Neural progenitor cell (in vitro differentiated cells): ENCODE data around the gene COL15A1. TPM values are rescaled to one million over a fixed set of nuclear protein-coding genes. Genes with fewer than 3 reads are reported as not detected.

Experiments
- DNase-seq: peaks from one replicate; pipeline ENCODE4 v3.0.0-alpha.2; 2016; ENCODE audit warnings: low spot score
- H2AFZ ChIP-seq: fragments of 200-600 bp; sonication (generic); replicated peaks from 2 replicates; pipeline ENCODE4 v1.6.1; 2016; ENCODE audit warnings: antibody characterized with exemption
- H3F3A ChIP-seq: fragments of 200-600 bp; sonication (generic); 2 replicates; pipeline ENCODE4 v1.6.1; 2016; ENCODE audit warnings: antibody characterized with exemption, low read depth
- H3K27ac ChIP-seq: fragments of 200-600 bp; sonication (generic); 2 replicates; pipeline ENCODE4 v1.5.1; 2016; ENCODE audit warnings: mild to moderate bottlenecking
- H3K27me3 ChIP-seq: fragments of 200-600 bp; sonication (generic); 2 replicates; pipeline ENCODE4 v1.6.1; 2016; ENCODE audit warnings: mild to moderate bottlenecking, moderate library complexity
- H3K36me3 ChIP-seq: fragments of 200-600 bp; sonication (generic); 2 replicates; pipeline ENCODE4 v1.5.1; 2016
- H3K4me1 ChIP-seq: fragments of 200-600 bp; sonication (generic); 2 replicates; pipeline ENCODE4 v1.6.1; 2016; ENCODE audit warnings: mixed run types
- H3K4me2 ChIP-seq: fragments of 200-600 bp; sonication (generic); 2 replicates; pipeline ENCODE4 v1.6.1; 2016
- H3K4me3 ChIP-seq: fragments of 200-600 bp; sonication (generic); 2 replicates; pipeline ENCODE4 v1.5.1; 2016
- H3K79me2 ChIP-seq: fragments of 200-600 bp; sonication (generic); 2 replicates; pipeline ENCODE4 v1.6.1; 2016; ENCODE audit warnings: low read depth
- H3K9ac ChIP-seq: fragments of 200-600 bp; sonication (generic); 2 replicates; pipeline ENCODE4 v1.6.1; 2016
- H3K9me3 ChIP-seq: fragments of 200-600 bp; sonication (generic); 2 replicates; pipeline ENCODE4 v1.5.1; 2016; ENCODE audit warnings: low read depth
- H4K20me1 ChIP-seq: fragments of 200-600 bp; sonication (generic); 2 replicates; pipeline ENCODE4 v1.6.1; 2016; ENCODE audit warnings: low read depth
- H3K27ac Mint-ChIP-seq: 3 replicates; pipeline ENCODE4 v1.8.0; 2021; ENCODE audit warnings: mixed read lengths
- H3K27me3 Mint-ChIP-seq: 2 replicates; pipeline ENCODE4 v1.8.0; 2022; ENCODE audit warnings: low read depth, mild to moderate bottlenecking, inconsistent platforms, moderate library complexity, mixed read lengths; ENCODE audit not compliant: insufficient read depth
- H3K36me3 Mint-ChIP-seq: 3 replicates; pipeline ENCODE4 v1.8.0; 2021; ENCODE audit warnings: mixed read lengths
- H3K4me1 Mint-ChIP-seq: 3 replicates; pipeline ENCODE4 v1.8.0; 2021; ENCODE audit warnings: mixed read lengths
- H3K4me3 Mint-ChIP-seq: 3 replicates; pipeline ENCODE4 v1.8.0; 2021; ENCODE audit warnings: mild to moderate bottlenecking, moderate library complexity, mixed read lengths
- H3K9me3 Mint-ChIP-seq: 3 replicates; pipeline ENCODE4 v1.8.0; 2020; ENCODE audit warnings: mixed read lengths
- EZH2 ChIP-seq: fragments of 200-600 bp; sonication (generic); IDR thresholded peaks from 2 replicates; pipeline ENCODE4 v1.6.1; 2017; ENCODE audit warnings: antibody characterized with exemption, mild to moderate bottlenecking, moderate library complexity
- EZH2phosphoT487 ChIP-seq: fragments of 200-600 bp; sonication (generic); IDR thresholded peaks from 2 replicates; pipeline ENCODE4 v1.6.1; 2017; ENCODE audit warnings: antibody characterized with exemption
- total RNA-seq: library from RNA; depleted of rRNA; stranded (reverse); fragments of >200 nt; gene quantifications from 2 replicates; pipeline ENCODE4 v1.2.3, GENCODE V29; 2015; ENCODE audit warnings: low replicate concordance
- TF ChIP-seq, protein P1 (sequence below): fragments of 200-600 bp; sonication (generic); IDR thresholded peaks from 2 replicates; pipeline ENCODE4 v1.5.1; 2017; ENCODE audit warnings: antibody characterized with exemption, mild to moderate bottlenecking

COL15A1 gene
- total RNA-seq, 1 donor from 2014 or later, result 3.2 TPM

DNA sequence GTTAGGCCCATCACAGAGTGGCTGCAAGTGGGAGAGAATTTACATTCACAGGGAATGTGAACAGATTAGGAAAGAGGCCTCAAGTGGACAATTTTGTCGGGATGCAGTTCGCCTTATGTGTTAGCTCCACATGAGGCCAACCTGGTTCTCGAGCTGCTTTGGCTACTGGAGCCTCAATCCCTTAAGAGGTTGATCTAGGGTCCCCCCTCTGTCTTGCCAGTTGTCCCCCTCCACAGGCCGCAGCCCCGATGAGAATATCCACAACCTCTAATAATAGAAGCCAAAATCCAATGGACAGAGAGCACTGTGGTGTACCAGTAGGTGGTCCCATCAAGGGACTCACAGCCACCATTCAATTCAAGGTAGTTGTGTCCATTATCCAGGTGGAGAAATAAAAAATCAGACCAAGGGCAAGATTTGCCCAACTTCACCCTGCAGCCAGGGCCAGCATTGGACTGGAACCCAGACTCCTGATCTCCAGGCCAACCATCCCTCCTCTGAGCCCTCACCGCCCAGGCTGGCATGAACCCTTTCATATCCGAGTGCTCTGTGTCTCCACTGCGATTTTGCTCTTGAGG, 1.7 kb upstream of the COL15A1 start:
- Histone ChIP-seq H3K27me3 (peaks cover 81% of the 10 kb centered on the region), H3K79me2 (no peaks in the 10 kb centered on the region), H3K9me3 (no peaks in the 10 kb centered on the region), H3K27ac (no peak overlapping the region), H3F3A (peaks cover 10% of the 10 kb centered on the region), H3K4me1 (peaks cover 9% of the 10 kb centered on the region), H3K4me3 (no peak overlapping the region), H3K36me3 (no peaks in the 10 kb centered on the region), H3K9ac (no peak overlapping the region), H2AFZ (no peak overlapping the region), H3K4me2 (no peak overlapping the region), H4K20me1 (no peaks in the 10 kb centered on the region)
- TF ChIP-seq EZH2 (no peak), EZH2phosphoT487 (no peak)
- TF ChIP-seq, protein P1, sequence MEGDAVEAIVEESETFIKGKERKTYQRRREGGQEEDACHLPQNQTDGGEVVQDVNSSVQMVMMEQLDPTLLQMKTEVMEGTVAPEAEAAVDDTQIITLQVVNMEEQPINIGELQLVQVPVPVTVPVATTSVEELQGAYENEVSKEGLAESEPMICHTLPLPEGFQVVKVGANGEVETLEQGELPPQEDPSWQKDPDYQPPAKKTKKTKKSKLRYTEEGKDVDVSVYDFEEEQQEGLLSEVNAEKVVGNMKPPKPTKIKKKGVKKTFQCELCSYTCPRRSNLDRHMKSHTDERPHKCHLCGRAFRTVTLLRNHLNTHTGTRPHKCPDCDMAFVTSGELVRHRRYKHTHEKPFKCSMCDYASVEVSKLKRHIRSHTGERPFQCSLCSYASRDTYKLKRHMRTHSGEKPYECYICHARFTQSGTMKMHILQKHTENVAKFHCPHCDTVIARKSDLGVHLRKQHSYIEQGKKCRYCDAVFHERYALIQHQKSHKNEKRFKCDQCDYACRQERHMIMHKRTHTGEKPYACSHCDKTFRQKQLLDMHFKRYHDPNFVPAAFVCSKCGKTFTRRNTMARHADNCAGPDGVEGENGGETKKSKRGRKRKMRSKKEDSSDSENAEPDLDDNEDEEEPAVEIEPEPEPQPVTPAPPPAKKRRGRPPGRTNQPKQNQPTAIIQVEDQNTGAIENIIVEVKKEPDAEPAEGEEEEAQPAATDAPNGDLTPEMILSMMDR, result no peak
- H3K27me3 Mint-ChIP-seq, result peaks cover 59% of the 10 kb centered on the region
- no peak overlapping the region for H3K27ac Mint-ChIP-seq
- no peaks in the 10 kb centered on the region for H3K36me3 Mint-ChIP-seq
- H3K4me3 Mint-ChIP-seq, result no peak overlapping the region
- DNase-seq, result no peak
- H3K4me1 Mint-ChIP-seq, result peaks cover 8% of the 10 kb centered on the region
- H3K9me3 Mint-ChIP-seq, result no peaks in the 10 kb centered on the region

DNA sequence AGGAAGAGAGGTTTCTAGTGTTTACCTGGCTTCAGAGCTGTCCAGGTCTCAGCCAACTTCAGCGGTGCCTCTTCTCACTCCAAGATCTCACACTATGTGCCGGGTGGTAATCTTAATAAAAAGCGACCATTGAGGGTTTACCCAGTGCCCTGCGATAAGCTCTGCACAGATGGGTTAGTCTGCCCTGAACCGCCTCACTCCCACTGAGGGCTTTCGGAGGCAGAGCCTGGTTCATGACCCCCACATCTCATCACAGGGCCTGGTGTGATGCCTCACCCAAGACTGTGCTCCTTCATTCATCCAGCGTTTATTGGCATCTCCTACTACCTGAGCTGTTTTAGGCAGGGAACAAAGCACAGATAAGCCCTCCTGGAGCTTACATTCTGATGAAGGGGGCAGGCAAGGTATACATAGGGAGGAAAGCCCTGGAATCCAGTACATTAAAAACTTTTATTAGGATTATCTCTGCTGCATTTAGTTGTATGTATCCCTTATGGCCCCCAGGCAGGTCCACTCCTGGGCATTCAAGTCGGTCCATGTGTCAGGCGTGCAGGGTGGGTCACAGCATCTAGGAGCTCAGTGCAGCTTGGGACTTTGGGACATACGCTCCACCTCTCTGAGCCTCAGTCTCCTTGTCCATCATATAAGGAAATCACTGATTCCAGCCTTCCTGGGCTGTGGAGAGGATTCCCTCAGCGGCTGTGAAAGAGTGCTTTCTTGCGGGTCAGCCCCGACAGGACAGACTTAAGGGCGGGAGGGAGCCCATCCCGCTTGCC, 613 bp upstream of the COL15A1 start:
- H3K4me3 Mint-ChIP-seq, result peak overlapping the region; percentile 83

DNA sequence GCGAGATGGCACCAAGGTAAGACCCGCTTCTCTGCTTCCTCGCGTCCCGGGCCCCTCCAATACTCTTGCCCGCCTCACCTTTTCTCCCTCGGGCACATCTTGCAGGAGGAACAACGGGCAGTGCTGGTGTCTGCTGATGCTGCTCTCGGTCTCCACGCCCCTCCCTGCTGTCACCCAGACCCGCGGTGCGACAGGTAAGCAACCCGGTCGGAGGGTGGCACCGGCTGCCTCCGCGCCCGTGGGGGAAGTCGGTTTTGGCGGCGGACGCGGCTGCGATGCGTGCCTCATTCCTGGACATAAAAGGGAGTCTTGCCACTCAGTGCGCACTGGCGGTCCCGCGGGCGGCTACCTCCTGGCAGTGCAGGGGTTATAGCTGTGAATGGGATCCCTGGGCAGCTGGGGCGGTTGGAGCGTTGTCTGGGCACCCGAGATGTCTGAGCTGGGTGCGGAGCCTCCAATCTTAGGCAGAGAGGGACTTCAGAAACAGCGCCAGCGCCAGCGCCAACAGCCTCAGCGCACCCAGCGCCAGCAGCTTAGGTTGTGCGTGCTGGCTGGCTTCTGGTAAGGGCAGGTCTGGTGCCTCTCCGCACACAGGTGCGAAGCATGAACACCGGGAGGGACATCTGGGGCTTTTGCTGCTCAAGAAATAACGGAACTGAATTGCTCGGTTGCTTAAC, 488 bp downstream of the COL15A1 start:
- Histone ChIP-seq H3K9ac (no peak overlapping the region), H3K4me1 (peaks cover 9% of the 10 kb centered on the region), H3K9me3 (no peaks in the 10 kb centered on the region), H4K20me1 (no peaks in the 10 kb centered on the region), H3K4me2 (peak overlapping the region; percentile 96), H3K4me3 (peak overlapping the region; percentile 67), H3K79me2 (no peaks in the 10 kb centered on the region), H3K27ac (no peak overlapping the region), H3F3A (peaks cover 10% of the 10 kb centered on the region), H2AFZ (peak overlapping the region; percentile 99), H3K27me3 (peaks cover 72% of the 10 kb centered on the region), H3K36me3 (no peaks in the 10 kb centered on the region)
- Mint-ChIP-seq H3K4me1 (peaks cover 5% of the 10 kb centered on the region), H3K4me3 (peak overlapping the region; percentile 89), H3K27ac (no peak overlapping the region), H3K9me3 (no peaks in the 10 kb centered on the region), H3K27me3 (peaks cover 60% of the 10 kb centered on the region), H3K36me3 (no peaks in the 10 kb centered on the region)
- DNase-seq, result peak; percentile 49
- TF ChIP-seq, protein P1, result no peak
- TF ChIP-seq EZH2phosphoT487 (peak; percentile 91), EZH2 (peak; percentile 93)

More for the DNA sequence above, 613 bp upstream of the COL15A1 start:
- no peak for TF ChIP-seq EZH2
- TF ChIP-seq EZH2phosphoT487, result no peak
- TF ChIP-seq, protein P1, result no peak
- Histone ChIP-seq H3K27me3 (peaks cover 81% of the 10 kb centered on the region), H3K4me3 (peak overlapping the region; percentile 67), H3K79me2 (no peaks in the 10 kb centered on the region), H3K9me3 (no peaks in the 10 kb centered on the region), H3K9ac (no peak overlapping the region), H3K36me3 (no peaks in the 10 kb centered on the region), H3F3A (peaks cover 10% of the 10 kb centered on the region), H4K20me1 (no peaks in the 10 kb centered on the region), H3K4me2 (peak overlapping the region; percentile 96), H3K27ac (no peak overlapping the region), H3K4me1 (peaks cover 9% of the 10 kb centered on the region), H2AFZ (peak overlapping the region; percentile 99)
- peaks cover 61% of the 10 kb centered on the region for H3K27me3 Mint-ChIP-seq
- no peaks in the 10 kb centered on the region for H3K9me3 Mint-ChIP-seq
- no peaks in the 10 kb centered on the region for H3K36me3 Mint-ChIP-seq
- H3K4me1 Mint-ChIP-seq, result peaks cover 8% of the 10 kb centered on the region
- no peak for DNase-seq
- no peak overlapping the region for H3K27ac Mint-ChIP-seq
